ENCODE results near the gene CAMTA1.

Gene CAMTA1

DNA sequence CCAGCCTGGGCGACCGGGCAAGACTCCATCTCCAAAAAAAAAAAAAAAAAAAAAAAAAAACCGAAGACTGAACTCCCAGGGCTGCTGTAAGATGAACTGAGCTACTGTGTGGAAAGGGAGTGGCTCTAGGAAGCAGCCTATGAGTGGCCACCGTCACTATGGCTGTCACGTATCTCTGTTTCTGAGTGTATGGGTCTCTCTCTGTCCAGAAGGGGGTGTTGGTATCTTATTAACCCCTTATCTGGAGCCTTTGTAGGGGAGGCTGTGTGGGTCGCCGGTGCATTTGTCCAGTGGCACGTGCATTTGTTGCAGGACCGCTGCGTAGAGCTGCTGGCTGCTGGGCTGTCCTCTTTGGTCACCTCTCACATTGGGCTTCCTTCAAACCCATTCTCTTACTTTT lies 326.6 kb downstream of the CAMTA1 start:
- no peaks in the 10 kb centered on the region for H3K27me3 ChIP-seq (ENCODE audit: low read length)
- TF ChIP-seq EZH2phosphoT487 (conservative IDR thresholded peaks at IDR 0.05; ENCODE audit: low read length) (no peak), CTCF (IDR thresholded peaks at IDR 0.05; ENCODE audit: insufficient read depth, low read length, poor library complexity, severe bottlenecking) (no peak)
- no peak overlapping the region for H3K9ac ChIP-seq (ENCODE audit: low read length)
- no peak overlapping the region for H3K4me2 ChIP-seq (ENCODE audit: low read depth, low read length, poor library complexity, severe bottlenecking)
- H3K9me2 ChIP-seq (replicated peaks; ENCODE audit: insufficient read depth, low read length), result no peaks in the 10 kb centered on the region
- H3K4me3 ChIP-seq (ENCODE audit: insufficient read depth, low read length, poor library complexity, severe bottlenecking), result no peak overlapping the region
- H3K36me3 ChIP-seq (ENCODE audit: low read length), result no peaks in the 10 kb centered on the region
- H3K27ac ChIP-seq (ENCODE audit: low read depth, low read length), result no peak overlapping the region
- H3K9me3 ChIP-seq (ENCODE audit: insufficient read depth, low read length), result no peaks in the 10 kb centered on the region
- H4K20me1 ChIP-seq (ENCODE audit: low read depth, low read length), result no peaks in the 10 kb centered on the region
- H3K79me2 ChIP-seq (ENCODE audit: insufficient read depth, low read length), result no peaks in the 10 kb centered on the region
- H3F3A ChIP-seq (ENCODE audit: insufficient read depth), result no peaks in the 10 kb centered on the region
- H2AFZ ChIP-seq (ENCODE audit: low read depth, low read length, severe bottlenecking), result no peak overlapping the region

GRCh38 chr1:7113136-7113535 lies 327.9 kb downstream of the CAMTA1 start:
- Histone ChIP-seq H4K20me1 (ENCODE audit: low read depth, low read length) (no peaks in the 10 kb centered on the region), H3K9me3 (ENCODE audit: insufficient read depth, low read length) (no peaks in the 10 kb centered on the region), H3K9ac (ENCODE audit: low read length) (no peak overlapping the region), H3K27me3 (ENCODE audit: low read length) (no peaks in the 10 kb centered on the region), H3K27ac (ENCODE audit: low read depth, low read length) (no peak overlapping the region), H2AFZ (ENCODE audit: low read depth, low read length, severe bottlenecking) (no peak overlapping the region), H3F3A (ENCODE audit: insufficient read depth) (no peaks in the 10 kb centered on the region), H3K4me2 (ENCODE audit: low read depth, low read length, poor library complexity, severe bottlenecking) (no peak overlapping the region), H3K79me2 (ENCODE audit: insufficient read depth, low read length) (no peaks in the 10 kb centered on the region), H3K9me2 (replicated peaks; ENCODE audit: insufficient read depth, low read length) (no peaks in the 10 kb centered on the region), H3K4me3 (ENCODE audit: insufficient read depth, low read length, poor library complexity, severe bottlenecking) (no peak overlapping the region), H3K36me3 (ENCODE audit: low read length) (no peaks in the 10 kb centered on the region)
- TF ChIP-seq CTCF (IDR thresholded peaks at IDR 0.05; ENCODE audit: insufficient read depth, low read length, poor library complexity, severe bottlenecking), result no peak
- TF ChIP-seq EZH2phosphoT487 (conservative IDR thresholded peaks at IDR 0.05; ENCODE audit: low read length), result no peak

- no peak overlapping the region for H3K4me2 ChIP-seq (ENCODE audit: low read depth, low read length, poor library complexity, severe bottlenecking)
- H3K9ac ChIP-seq (ENCODE audit: low read length), result no peak overlapping the region
- H3F3A ChIP-seq (ENCODE audit: insufficient read depth), result no peaks in the 10 kb centered on the region
- no peaks in the 10 kb centered on the region for H4K20me1 ChIP-seq (ENCODE audit: low read depth, low read length)
- no peak overlapping the region for H3K4me3 ChIP-seq (ENCODE audit: insufficient read depth, low read length, poor library complexity, severe bottlenecking)
- no peaks in the 10 kb centered on the region for H3K9me3 ChIP-seq (ENCODE audit: insufficient read depth, low read length)
- no peaks in the 10 kb centered on the region for H3K9me2 ChIP-seq (replicated peaks; ENCODE audit: insufficient read depth, low read length)
- H3K27ac ChIP-seq (ENCODE audit: low read depth, low read length), result no peak overlapping the region
- no peaks in the 10 kb centered on the region for H3K79me2 ChIP-seq (ENCODE audit: insufficient read depth, low read length)
- TF ChIP-seq EZH2phosphoT487 (conservative IDR thresholded peaks at IDR 0.05; ENCODE audit: low read length) (no peak), CTCF (IDR thresholded peaks at IDR 0.05; ENCODE audit: insufficient read depth, low read length, poor library complexity, severe bottlenecking) (no peak)
- H2AFZ ChIP-seq (ENCODE audit: low read depth, low read length, severe bottlenecking), result no peak overlapping the region
- no peaks in the 10 kb centered on the region for H3K36me3 ChIP-seq (ENCODE audit: low read length)
- no peaks in the 10 kb centered on the region for H3K27me3 ChIP-seq (ENCODE audit: low read length)
Measured at GRCh38 chr1:7113822-7114221, 328.6 kb downstream of the CAMTA1 start.

GRCh38 chr1:7116001-7116400 lies 330.7 kb downstream of the CAMTA1 start:
- TF ChIP-seq CTCF (IDR thresholded peaks at IDR 0.05; ENCODE audit: insufficient read depth, low read length, poor library complexity, severe bottlenecking) (no peak), EZH2phosphoT487 (conservative IDR thresholded peaks at IDR 0.05; ENCODE audit: low read length) (no peak)
- no peaks in the 10 kb centered on the region for H3K79me2 ChIP-seq (ENCODE audit: insufficient read depth, low read length)
- H3K9ac ChIP-seq (ENCODE audit: low read length), result no peak overlapping the region
- no peaks in the 10 kb centered on the region for H3F3A ChIP-seq (ENCODE audit: insufficient read depth)
- H3K27ac ChIP-seq (ENCODE audit: low read depth, low read length), result no peak overlapping the region
- no peak overlapping the region for H2AFZ ChIP-seq (ENCODE audit: low read depth, low read length, severe bottlenecking)
- H3K9me2 ChIP-seq (replicated peaks; ENCODE audit: insufficient read depth, low read length), result no peaks in the 10 kb centered on the region
- H3K4me3 ChIP-seq (ENCODE audit: insufficient read depth, low read length, poor library complexity, severe bottlenecking), result no peak overlapping the region
- no peaks in the 10 kb centered on the region for H3K9me3 ChIP-seq (ENCODE audit: insufficient read depth, low read length)
- no peaks in the 10 kb centered on the region for H3K36me3 ChIP-seq (ENCODE audit: low read length)
- no peaks in the 10 kb centered on the region for H3K27me3 ChIP-seq (ENCODE audit: low read length)
- H3K4me2 ChIP-seq (ENCODE audit: low read depth, low read length, poor library complexity, severe bottlenecking), result no peak overlapping the region
- H4K20me1 ChIP-seq (ENCODE audit: low read depth, low read length), result no peaks in the 10 kb centered on the region

All from SU-DHL-6 (cell line).